GM21381 (cell line): Measurements from ENCODE around the gene EXOC8.
"Not testable (repeated sequence)": the region's sequence is repeated elsewhere in the genome, so short reads cannot be mapped to it uniquely, and the experiment has no call there.

Source experiments
- ATAC-seq: cut with Tn5 transposase; IDR thresholded peaks from one replicate; pipeline ENCODE4 v1.9.1; 2021; ENCODE audit warnings: mild to moderate bottlenecking, moderate library complexity; ENCODE audit not compliant: unreplicated experiment

Gene EXOC8

DNA sequence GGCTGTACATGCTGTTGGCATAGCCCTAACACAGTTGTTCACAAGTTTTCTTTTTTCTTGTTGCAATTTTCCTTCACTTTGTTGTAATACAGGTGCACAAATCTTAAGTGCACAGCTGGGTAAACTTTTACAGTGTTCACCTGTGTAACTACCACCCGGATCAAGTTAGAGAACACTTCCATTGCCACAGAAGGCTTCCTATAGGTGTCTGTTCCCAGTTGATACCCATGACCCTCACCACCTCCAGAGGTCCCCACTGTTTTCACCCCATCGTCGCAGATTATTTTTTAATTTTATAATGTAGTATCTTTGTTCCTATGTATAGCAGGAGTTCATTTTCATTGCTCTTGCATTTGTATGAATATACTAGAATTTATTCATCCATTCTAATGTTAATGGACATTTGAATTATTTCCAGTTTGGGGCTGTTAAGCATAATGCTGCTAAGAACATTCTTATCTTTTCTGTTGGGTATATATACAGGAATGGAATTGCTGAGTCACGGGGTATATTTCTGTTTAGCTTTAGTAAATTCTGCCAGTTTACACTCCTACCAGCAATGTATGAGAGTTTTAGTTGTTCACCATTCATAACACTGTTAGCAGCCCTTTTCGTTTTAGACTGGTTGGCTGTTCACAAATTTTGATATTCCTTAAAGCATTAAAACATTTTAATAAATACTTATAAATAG lies 16.8 kb upstream of the EXOC8 start:
- ATAC-seq, result no peak

DNA sequence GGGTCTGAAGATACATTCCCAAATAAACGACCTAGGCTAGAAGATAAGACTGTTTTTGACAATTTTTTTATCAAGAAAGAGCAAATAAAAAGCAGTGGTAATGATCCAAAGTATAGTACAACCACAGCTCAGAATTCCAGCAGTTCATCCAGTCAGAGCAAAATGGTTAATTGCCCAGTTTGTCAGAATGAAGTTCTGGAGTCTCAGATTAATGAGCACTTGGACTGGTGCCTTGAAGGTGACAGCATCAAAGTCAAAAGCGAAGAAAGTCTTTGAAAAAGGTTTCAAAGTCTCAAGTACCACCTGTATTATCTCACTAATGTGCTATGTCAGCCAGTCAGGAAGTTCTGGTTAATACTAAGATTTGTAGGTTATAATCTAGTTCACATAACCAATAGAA lies 15.4 kb upstream of the EXOC8 start:
- ATAC-seq, result no peak

DNA sequence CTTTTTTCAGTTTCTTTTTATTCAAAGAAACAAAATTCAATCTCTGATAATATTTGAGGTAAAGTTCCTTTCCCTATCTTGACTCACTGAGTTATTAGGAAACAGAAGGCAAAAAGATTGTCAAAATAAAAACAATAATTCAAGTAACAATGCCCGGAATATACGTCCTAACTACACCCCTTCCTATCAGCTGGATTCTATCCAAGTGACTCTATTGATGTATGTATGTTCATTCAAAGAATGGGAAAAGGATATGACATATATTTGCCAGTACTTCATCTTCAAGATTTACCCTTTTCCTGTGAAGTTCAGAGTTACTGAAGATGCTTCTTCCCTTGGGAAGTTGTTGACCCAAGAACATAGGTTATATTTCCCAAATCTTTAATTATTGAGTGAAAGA lies 14.2 kb upstream of the EXOC8 start:
- ATAC-seq, result no peak

DNA sequence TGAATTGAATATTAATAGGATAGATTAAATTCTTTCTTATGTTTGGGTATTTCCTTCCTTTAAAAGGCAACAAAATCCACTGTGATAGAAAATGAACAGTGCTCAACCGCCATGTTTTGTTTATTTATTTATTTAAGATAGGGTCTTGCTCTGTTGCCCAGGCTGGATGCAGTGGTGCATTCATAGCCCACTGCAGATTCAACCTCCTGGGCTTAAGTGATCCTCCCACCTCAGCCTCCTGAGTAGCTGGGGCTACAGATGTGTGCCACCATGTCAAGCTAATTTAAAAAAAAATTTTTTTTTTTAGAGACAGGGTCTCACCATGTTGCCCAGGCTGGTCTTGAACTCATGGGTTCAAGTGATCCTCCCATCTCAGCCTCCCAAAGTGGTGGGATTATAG lies 11.2 kb upstream of the EXOC8 start:
- ATAC-seq, result not testable (repeated sequence)

DNA sequence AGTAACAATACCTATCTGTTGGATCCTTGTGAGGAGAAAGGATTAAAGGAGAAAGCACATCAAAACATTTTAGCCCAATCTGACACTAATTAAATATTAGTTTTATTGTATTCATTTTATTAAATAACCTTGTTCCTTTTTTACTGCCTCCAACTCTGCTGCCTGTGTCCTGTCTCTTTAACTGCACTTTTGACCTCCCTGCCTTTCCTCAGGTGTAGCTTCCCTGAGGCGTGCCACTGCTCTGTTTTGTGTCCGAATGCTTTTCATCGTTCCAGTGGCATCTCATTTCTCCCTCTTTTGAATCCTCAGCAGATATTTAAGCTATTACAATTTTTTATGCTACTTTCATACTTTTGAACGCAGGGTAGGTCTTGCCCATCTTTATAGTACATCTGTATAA lies 10.8 kb upstream of the EXOC8 start:
- no peak for ATAC-seq

DNA sequence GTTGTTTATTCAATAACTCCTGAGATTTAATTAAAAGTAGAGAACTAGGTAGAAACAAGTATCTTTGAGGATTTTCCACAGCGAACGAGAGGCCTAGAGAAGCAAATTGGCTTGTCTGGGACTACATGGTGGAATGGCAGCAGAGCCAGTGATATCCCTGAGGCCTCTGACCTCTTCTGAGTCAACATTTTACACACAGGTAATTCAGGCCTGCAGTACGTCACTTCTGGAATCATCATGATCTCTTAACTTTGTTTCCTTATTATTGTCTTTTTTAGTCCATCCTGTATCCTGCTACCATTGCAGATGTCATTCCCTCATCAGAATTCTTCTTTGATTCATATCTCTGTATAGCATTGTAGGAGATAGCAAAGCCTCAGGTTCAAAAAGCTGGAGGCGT lies 10.3 kb upstream of the EXOC8 start:
- ATAC-seq, result no peak

DNA sequence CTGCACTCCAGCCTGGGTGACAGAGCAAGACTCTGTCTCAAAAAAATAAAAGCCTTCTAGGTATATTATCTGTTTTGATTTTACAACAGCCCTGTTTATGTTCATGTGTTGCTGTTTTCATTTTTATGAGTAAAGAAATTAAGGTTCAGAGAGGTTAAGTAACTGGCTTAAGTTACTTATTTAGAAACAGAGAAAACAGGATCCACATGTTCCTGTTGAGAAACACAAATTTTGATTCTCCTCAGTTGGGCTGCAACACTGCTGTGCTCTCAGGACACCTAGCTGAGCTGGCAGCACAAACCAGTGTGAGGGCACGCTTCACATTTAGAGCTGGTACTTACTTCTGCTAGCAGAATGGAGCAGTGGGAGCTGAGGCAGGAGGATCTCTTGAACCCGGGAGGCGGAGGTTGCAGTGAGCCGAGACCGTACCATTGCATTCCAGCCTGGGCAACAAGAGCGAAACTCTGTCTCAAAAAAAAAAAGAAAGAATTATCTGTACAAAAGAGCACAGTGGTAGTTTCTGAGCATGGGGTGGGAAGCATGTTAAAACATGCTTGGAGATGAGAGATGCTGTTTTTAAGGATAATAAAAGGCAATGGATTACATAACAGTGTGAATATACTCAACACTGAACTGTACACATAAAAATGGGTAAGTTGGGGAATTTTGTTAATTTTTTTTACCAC lies 2.8 kb upstream of the EXOC8 start:
- ATAC-seq, result no peak

DNA sequence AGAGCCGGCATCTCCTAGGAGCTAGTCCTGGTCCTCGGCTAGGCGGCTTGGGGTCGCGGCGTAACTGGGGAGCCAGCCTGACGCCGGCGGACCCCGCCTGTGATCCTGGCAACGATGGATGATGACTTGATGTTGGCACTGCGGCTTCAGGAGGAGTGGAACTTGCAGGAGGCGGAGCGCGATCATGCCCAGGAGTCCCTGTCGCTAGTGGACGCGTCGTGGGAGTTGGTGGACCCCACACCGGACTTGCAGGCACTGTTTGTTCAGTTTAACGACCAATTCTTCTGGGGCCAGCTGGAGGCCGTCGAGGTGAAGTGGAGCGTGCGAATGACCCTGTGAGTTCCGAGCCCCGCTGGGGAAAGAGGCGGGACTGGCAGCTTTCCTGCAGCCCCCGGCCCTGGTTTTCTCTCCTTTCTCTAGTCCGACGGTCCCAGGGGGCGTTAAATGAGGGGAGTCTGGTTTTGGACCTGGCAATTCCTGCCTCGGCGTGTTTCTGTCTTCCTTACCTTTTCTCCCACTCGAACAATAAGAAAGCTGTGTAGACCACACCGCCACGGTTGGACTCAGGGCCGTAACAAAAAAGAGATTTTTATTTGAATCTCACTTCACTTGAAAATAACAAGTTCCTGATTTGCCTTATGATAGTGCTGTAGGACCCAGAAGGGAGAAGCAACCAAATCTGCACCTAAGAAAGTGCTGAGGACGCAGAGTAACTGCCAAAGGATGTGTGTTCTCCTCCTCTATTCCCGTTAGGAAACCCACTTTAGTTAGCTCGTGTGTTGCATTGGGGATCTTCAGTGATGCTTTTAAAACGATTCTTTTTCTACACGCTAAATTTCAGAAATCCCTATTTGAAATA lies 847 bp upstream of the EXOC8 start, which contains the start of gene SPRTN:
Gene SPRTN, plus strand, starts transcription at position 24 of the 859 bp plus-strand sequence. Its CDS starts 91 bp downstream, at position 115.
- peak; percentile 5 for ATAC-seq

DNA sequence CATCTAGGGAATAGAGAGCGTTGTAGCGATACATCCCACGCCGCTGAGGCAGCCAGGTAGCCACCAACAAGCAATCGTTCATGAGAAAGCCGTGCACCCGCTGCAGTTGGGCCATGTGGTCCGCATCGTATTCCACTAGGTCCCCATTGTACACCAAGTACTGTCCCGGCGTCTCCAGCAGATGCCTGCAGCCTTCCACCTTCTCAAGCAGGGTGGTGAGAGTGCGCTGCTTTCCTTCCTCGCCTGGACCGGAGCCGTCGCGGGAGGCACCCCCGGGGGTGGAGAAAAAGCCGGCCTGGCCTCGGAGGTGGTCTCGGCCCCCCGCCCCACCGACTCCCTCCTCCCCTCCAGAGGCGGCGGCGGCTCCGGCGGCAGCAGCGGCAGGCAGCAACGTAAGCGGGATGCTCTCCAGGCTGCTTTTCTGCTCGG lies 595 bp downstream of the EXOC8 start:
- peak; percentile 2 for ATAC-seq

DNA sequence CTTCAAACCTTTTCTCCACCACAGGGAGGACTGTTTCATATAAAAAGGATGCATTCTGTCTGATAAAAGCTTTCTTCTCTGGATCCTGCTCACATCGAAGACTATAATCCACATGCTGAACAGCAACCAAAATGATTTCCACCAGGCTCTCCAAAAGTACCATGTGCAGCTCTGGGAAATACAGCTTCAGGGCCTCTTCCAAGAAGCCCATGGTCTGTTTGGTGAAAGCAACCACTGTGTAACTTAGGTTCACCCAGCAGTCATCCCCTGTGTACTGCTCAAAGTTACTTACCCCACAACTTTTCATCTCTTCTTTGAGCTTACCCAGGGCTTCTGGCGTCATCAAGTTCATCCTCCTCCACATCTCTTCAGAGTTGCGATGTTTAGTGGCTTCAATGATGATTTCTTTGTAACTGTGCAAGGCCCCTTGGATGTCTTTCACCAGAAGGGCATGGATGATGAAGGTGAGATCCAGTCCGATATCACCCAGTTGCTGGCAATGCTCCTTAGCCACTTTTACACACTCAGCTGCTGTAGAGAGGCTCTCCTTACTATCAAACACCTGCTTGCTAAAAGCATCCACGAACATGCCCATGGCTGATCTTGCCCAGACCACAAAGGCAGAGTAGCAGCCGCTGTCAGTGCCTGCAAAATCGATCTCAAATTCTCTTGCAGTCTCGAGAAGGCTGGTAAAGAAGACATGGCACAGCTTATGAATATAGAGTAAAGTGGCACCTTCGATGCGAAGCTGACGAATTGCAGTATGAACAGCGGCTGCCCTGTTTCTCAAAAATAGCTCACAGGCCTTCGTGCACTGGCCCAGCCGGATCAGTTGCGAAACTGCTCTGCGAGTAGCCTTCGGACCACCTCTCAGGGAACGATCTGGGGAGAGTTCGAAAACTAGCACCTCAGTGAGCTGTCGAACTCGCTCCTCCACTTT lies 1.7 kb downstream of the EXOC8 start:
- no peak for ATAC-seq

DNA sequence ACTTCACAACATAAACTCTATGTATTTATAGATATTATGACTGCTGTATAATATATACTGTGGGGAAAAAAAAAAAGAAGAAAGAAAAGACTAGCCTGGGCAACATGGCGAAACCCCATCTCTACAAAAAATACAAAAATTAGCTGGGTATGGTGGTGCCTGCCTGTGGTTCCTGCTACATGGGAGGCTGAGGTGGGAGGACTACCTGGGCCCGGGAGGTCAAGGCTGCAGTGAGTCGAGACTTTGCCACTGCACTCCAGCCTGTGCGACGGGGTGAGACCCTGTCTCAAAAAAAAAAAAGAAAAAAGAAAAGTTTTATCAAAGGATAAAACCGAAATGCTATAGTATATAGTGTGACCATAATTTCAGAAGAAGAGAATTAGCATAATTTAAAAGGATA lies 2.7 kb downstream of the EXOC8 start:
- ATAC-seq, result no peak

DNA sequence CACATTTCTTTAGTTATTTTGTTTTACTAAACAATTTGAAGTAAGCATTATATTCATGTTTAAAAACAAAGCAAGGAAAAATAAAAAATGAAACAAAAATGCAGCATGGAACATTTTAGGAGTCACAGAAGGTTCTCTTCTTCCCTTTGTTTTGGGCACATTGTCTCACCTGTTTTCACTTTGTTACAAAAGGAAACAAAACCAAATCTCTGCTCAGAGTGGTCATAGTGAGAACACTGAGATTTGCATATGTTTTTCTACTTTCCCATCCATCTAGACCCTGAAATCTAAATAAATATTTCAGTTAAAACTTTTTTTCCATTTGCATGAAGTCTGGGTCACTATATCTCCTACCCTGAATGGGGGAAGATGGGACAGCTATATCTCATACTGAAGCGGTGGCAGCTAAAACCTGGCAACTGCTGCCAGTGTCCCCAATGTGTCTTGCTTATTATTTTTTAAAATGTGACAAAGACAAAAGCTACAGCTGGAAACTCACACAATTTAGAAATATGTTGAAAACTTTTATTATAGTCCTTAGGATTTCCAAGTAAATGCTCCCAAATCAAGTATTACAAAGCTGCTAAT lies 3.5 kb downstream of the EXOC8 start:
- ATAC-seq, result no peak

DNA sequence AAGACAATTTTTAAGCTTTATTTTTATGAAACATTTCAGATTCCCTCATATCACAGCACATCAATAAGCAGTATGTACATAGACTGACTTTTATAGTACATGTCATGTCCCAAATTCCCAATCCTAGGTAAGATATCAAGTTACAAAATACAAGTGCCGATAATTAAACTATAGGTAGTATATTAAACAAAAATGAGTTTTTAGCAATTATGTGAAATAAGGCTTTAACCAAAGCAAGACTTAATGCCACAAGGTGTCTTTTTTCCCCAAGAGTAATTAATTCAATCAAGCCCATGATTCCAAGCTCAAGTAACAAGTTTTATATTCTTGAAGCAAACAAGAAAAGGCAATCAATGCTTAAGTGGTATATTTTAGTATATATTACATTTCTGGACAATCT lies 4.9 kb downstream of the EXOC8 start:
- no peak for ATAC-seq

DNA sequence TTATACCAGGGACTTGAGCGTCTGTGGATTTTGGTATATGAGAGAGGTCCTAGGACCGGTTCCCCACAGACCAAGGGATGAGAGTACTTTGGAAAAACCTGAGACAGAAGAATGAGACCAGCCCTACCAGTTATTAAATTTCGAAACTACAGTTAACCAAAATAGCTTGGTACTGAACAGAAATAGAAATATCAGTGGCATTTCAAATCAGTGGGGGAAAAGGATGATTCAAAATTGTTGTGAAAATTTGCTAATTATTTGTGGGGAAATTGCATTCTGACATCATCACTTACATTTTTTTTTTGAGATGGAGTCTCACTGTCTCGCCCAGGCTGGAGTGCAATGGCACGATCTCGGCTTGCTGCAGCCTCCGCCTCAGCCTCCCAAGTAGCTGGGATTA lies 8.2 kb downstream of the EXOC8 start:
- ATAC-seq, result no peak

DNA sequence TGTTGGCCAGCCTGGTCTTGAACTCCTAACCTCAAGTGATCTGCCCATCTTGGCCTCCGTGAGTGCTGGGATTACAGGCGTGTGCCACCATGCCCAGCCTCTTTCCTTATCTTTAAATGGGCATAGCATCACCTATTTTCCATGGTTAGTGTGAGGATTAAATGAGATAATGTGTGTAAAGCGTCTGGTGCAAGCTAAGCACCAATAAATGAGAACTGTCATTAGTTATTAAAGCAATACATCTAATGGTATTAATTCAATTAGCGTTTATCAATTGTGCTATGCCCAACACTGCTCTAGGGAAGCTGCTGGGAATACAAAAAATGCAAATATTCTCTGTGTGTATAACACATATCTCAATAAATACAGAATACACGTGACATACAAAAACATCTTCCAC lies 10.0 kb downstream of the EXOC8 start:
- no peak for ATAC-seq

DNA sequence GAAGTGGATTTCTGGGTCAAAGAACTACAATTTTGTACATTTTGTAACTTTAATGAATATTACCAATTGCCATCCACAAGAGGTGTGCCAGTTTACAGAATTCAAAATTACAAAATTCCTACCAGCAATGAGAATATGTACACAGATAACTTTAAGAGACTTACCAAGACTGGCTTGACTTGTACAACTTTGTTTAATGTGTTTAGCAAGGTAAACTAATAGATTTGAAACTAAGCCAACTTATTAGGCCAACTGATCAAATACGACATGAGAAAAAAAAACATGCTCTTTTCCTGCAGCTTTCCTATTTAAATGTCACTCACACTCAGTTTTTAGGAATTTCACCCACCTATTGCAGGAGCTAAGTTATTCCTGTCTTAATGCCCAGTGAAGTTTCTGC lies 11.4 kb downstream of the EXOC8 start:
- no peak for ATAC-seq

DNA sequence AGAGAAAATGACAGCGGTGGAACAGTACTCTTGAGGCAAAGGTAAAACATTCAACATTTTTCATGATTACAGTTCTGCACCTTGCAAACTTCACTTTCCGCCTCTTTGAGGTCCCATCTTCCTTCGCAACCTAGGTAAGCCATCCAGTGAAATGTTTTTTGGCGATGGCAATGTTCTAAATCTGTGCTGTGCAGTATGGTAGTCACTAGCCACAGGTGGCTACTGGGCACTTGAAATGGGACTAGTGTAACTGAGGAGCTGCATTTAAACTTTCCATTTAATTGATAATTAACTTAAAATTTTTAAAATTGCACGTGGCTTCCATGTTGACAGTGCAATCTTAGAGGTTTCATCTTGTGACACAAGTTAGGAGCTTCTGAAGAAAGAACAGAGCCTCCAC lies 13.0 kb downstream of the EXOC8 start:
- no peak for ATAC-seq

DNA sequence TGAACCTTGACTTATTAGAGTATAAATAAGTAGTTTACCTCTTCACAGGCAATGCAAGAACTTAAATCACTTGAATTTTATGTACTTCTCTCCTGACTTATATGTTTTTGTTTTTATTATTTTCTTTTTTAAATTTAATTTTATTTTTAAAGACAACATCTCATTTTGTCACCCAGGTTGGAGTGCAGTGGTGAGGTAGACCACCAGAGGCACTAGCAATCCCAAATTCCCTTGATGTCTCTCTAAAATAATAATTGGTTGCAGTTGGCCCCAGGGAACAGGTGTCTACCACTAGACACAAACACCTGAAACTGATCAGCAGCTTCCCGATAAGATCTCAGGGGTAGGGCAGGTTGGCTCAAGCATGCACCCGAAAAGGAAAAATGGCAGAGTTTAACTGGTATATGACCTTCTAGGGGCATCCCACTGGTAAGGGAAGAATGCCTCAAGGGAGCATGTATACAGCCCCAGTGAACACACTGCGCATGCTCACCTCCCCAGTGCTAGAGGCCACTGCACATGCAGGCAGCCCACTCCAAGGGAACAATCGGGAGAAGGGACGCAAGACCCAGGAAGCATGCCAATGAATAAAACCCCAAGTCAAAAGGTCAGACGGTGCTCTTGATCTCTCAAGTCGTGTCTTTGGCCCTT lies 14.6 kb downstream of the EXOC8 start:
- ATAC-seq, result no peak

DNA sequence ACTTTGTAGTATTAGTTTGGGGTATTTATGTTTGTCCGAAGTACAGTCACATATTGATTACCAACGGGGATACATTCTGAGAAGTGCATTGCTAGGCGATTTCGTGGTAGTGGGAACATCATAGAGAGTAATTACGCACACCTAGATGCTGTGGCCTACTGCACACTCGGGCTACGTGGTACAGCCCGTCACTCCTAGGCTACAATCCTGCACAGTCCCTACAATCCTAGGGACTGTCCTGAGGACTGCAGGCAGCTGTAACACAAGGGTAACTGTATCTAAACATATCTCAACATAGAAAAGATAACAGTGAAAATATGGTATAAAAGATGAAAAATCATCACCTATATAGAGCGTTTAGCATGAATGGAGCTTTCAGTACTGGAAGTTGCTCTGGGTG lies 18.6 kb downstream of the EXOC8 start:
- ATAC-seq, result no peak

DNA sequence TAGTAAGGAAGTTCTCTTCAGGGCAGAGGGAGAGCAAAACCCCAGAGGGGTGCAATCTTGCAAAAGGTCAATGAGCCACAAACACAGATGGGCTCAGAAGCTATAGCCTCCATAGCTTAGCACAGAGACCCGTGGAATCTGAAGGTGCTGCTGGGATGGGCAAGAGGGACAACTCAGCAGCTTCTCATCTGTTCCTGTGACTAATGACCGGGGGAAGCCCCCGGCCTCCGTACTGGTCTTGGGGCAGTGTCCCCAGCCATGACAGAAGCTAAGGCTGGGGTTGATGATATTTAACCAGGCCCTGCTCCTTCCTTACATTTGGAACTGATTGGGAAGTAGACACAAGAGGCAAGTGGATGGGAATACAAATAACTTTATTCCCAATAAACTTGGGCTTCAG lies 19.1 kb downstream of the EXOC8 start:
- no peak for ATAC-seq
